ENCODE measurements around the gene ACKR1. TPM values are rescaled to one million over a fixed set of nuclear protein-coding genes. Genes with fewer than 3 reads are reported as not detected.

Gene ACKR1
- total RNA-seq, 1 donor from 2014 or later = 102 TPM

GRCh38 chr1:159250638-159251216 is 46.1 kb downstream of the ACKR1 start:
- Histone ChIP-seq H3K4me3 (no peak overlapping the region), H3K27me3 (no peaks in the 10 kb centered on the region), H3K36me3 (no peaks in the 10 kb centered on the region), H3K27ac (no peak overlapping the region), H3K9me3 (no peaks in the 10 kb centered on the region), H3K4me1 (no peaks in the 10 kb centered on the region)
- intact Hi-C loops (cut with DNase I) = no loop called here
- no peak for DNase-seq (ENCODE audit: extremely low spot score in 2 of 2)
- TF ChIP-seq POLR2A (IDR thresholded peaks at IDR 0.05) (no peak), POLR2AphosphoS5 (IDR thresholded peaks at IDR 0.05; ENCODE audit: insufficient read depth in 1 of 2, low read depth in 1 of 2) (no peak), CTCF (IDR thresholded peaks at IDR 0.05) (no peak)

Small RNA genes lying within 50 kb of the gene (small RNA-seq; reads per million reads assigned to genes)
- not detected for gene RNA5SP60

Other genes with a start within 250 kb of the ACKR1 start
- 101 TPM for gene IFI16, start 195.0 kb upstream of the ACKR1 start, total RNA-seq
- not detected for gene AIM2, start 128.1 kb upstream of the ACKR1 start, total RNA-seq
- gene CADM3, start 33.3 kb upstream of the ACKR1 start, total RNA-seq = 23.8 TPM
- 3.2 TPM for gene FCER1A, start 97.5 kb downstream of the ACKR1 start, total RNA-seq
- gene OR10J4, start 227.3 kb downstream of the ACKR1 start, total RNA-seq = not detected
- gene OR10J1, start 234.8 kb downstream of the ACKR1 start, total RNA-seq = not detected